Panc1 (cell line): ENCODE data around the gene TP63. TPM values are rescaled to one million over a fixed set of nuclear protein-coding genes. Genes with fewer than 3 reads are reported as not detected.

ENCODE experiments used
- ATAC-seq: fragments of 200-7000 bp; cut with Tn5 transposase; 2 replicates; pipeline ENCODE4 v1.9.1; 2020; ENCODE audit warnings: mild to moderate bottlenecking, moderate library complexity
- BruUV-seq: library from RNA; stranded (reverse); fragments of 400-500 nt; replicated peaks from 2 replicates; lab custom pipeline; 2021; lab: Mats Ljungman, UMichigan
- CTCF ChIA-PET: fragments of 300-600 bp; sonication (Branson Sonifier 250); formaldehyde crosslinking; loops from one replicate; lab custom pipeline; 2022; ENCODE audit warnings: antibody characterized with exemption; lab: Charles Lee
- POLR2A ChIA-PET: fragments of 300-600 bp; sonication (Branson Sonifier 250); formaldehyde crosslinking; loops from one replicate; lab custom pipeline; 2022; ENCODE audit warnings: antibody characterized with exemption; lab: Charles Lee
- DNase-seq: peaks from one replicate; pipeline ENCODE4 v3.0.0-alpha.2; 2010; ENCODE audit warnings: low read depth, low spot score
- H3K27ac ChIP-seq: 2 replicates; pipeline ENCODE4 v1.5.1; 2011; ENCODE audit warnings: mild to moderate bottlenecking, low read length, inconsistent platforms
- H3K27me3 ChIP-seq: fragments of 200-500 bp; sonication (Bioruptor generic); 2 replicates; pipeline ENCODE4 v1.6.0; 2014; ENCODE audit warnings: low read length, inconsistent platforms; ENCODE audit not compliant: control insufficient read depth, insufficient read depth
- H3K36me3 ChIP-seq: fragments of 200-500 bp; sonication (Bioruptor generic); 2 replicates; pipeline ENCODE4 v1.5.1; 2014; ENCODE audit warnings: inconsistent platforms, mild to moderate bottlenecking, low read length, moderate library complexity; ENCODE audit not compliant: control insufficient read depth, insufficient read depth
- H3K4me1 ChIP-seq: 2 replicates; pipeline ENCODE4 v1.5.1; 2011; ENCODE audit warnings: inconsistent platforms, mild to moderate bottlenecking, low read length, moderate library complexity; ENCODE audit not compliant: control insufficient read depth, insufficient read depth
- H3K4me3 ChIP-seq, 2 experiments: 2 replicates each; pipeline ENCODE4 v1.5.1; 2011 to 2012; ENCODE audit warnings: low read depth in 2 of 2, low read length in 2 of 2, mild to moderate bottlenecking in 2 of 2, inconsistent platforms in 1 of 2, moderate library complexity in 1 of 2
- H3K9me3 ChIP-seq: fragments of 200-500 bp; sonication (Bioruptor generic); 2 replicates; pipeline ENCODE4 v1.5.1; 2014; ENCODE audit warnings: low read depth, mild to moderate bottlenecking, inconsistent platforms, low read length, moderate library complexity; ENCODE audit not compliant: control insufficient read depth, insufficient read depth
- CTCF ChIP-seq: fragments of 450-650 bp; IDR thresholded peaks from 2 replicates; pipeline ENCODE4 v1.5.1; 2017; ENCODE audit warnings: mild to moderate bottlenecking
- POLR2AphosphoS5 ChIP-seq: IDR thresholded peaks from 2 replicates; pipeline ENCODE4 v1.6.1; 2012; ENCODE audit warnings: mild to moderate bottlenecking, low read depth, low read length, moderate library complexity
- REST ChIP-seq, 2 experiments: IDR thresholded peaks; 2 replicates each; pipeline ENCODE4 v1.6.1; 2011 to 2012; ENCODE audit warnings: low read depth in 2 of 2, control low read depth in 1 of 2, low read length in 1 of 2, mild to moderate bottlenecking in 1 of 2, moderate library complexity in 1 of 2; ENCODE audit not compliant: insufficient read depth in 1 of 2
- SIN3A ChIP-seq: IDR thresholded peaks from 2 replicates; pipeline ENCODE4 v1.6.1; 2012; ENCODE audit warnings: low read depth, mild to moderate bottlenecking, low read length, moderate library complexity, borderline replicate concordance; ENCODE audit not compliant: insufficient read depth
- TCF7L2 ChIP-seq: IDR thresholded peaks from 2 replicates; pipeline ENCODE4 v1.6.1; 2011; ENCODE audit warnings: mild to moderate bottlenecking, low read depth, low read length, inconsistent platforms
- in situ Hi-C: cut with HindIII; loops from 2 replicates; pipeline ENCODE4 v1.10.0; 2016; ENCODE audit warnings: low sequenced_read_pairs, low pct_unique_long_range_greater_than_20kb
- intact Hi-C: fragments of 100-400 bp; cut with micrococcal nuclease; formaldehyde crosslinking; loops from one replicate; pipeline ENCODE4 v1.10.0; 2022; ENCODE audit not compliant: unreplicated experiment
- total RNA-seq: library from RNA; stranded (reverse); gene quantifications from one replicate; pipeline ENCODE4 v1.2.1, GENCODE V29; 2021; ENCODE audit not compliant: unreplicated experiment

TP63 gene
- total RNA-seq, 1 experiment from 2014 or later, result 0.51 TPM

DNA sequence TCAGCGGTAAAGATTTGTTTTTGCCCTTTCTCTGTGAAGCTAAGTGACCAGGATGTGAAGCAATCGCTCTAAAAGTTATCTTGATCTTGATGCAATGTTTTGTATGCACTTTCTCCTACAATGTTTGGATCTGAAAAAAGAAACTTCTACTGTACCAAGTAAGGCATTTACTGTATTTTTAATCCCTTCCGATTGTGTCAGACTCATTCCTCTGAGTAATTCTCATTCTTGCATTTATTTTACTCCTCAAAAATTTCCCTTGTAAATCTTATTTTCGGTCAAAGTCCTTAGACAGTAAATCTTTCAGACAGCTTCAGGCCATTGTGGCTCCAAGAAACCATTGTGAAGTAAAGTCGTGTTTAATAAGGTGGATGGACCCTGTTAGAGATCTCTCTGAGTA lies 141.9 kb downstream of the TP63 start:
- ATAC-seq (no peak), DNase-seq (no peak)
- Histone ChIP-seq H3K27me3 (no peaks in the 10 kb centered on the region), H3K27ac (no peak overlapping the region), H3K9me3 (no peaks in the 10 kb centered on the region), H3K4me3 (peak overlapping the region in 1 of 2 experiments; percentile 16; a peak in 1 of 4 replicates), H3K4me1 (peaks cover 5% of the 10 kb centered on the region; the same call in 1 of the 2 replicates), H3K36me3 (no peaks in the 10 kb centered on the region)
- BruUV-seq, result no TSS peak
- TF ChIP-seq TCF7L2, result no peak
- CTCF ChIA-PET, result interaction anchor here (1.0 kb wide), 1 partner anchor 61 kb away, joined by 3 read pairs; no protein-coding TSS in a partner anchor
- POLR2A ChIA-PET, result no interaction called here
- intact Hi-C loops (no loop called here), in situ Hi-C loops (no loop called here)

GRCh38 chr3:189776149-189776824 lies 145.1 kb downstream of the TP63 start:
- ChIA-PET POLR2A (no interaction called here), CTCF (no interaction called here)
- in situ Hi-C loops, result no loop called here
- no peaks in the 10 kb centered on the region for H3K9me3 ChIP-seq
- H3K27ac ChIP-seq, result no peak overlapping the region
- peaks cover 5% of the 10 kb centered on the region; the same call in 1 of the 2 replicates for H3K4me1 ChIP-seq
- no peaks in the 10 kb centered on the region for H3K36me3 ChIP-seq
- ATAC-seq (no peak), DNase-seq (no peak)
- intact Hi-C loops, result no loop called here
- no peak overlapping the region for H3K4me3 ChIP-seq
- no peaks in the 10 kb centered on the region for H3K27me3 ChIP-seq
- TF ChIP-seq CTCF (no peak), REST (IDR thresholded peaks at IDR 0.05; ENCODE audit: insufficient read depth in 1 of 2, low read depth in 2 of 2, low read length in 1 of 2) (no peak), SIN3A (no peak), POLR2AphosphoS5 (no peak), TCF7L2 (no peak)
- BruUV-seq, result no TSS peak

- TF ChIP-seq REST (IDR thresholded peaks at IDR 0.05; ENCODE audit: insufficient read depth in 1 of 2, low read depth in 2 of 2, low read length in 1 of 2) (no peak), TCF7L2 (no peak)
- intact Hi-C loops (no loop called here), in situ Hi-C loops (no loop called here)
- H3K4me1 ChIP-seq, result no peaks in the 10 kb centered on the region
- no TSS peak for BruUV-seq
- H3K27ac ChIP-seq, result no peak overlapping the region
- ATAC-seq, result no peak
- H3K9me3 ChIP-seq, result no peaks in the 10 kb centered on the region
- H3K4me3 ChIP-seq, result no peak overlapping the region
- ChIA-PET CTCF (no interaction called here), POLR2A (no interaction called here)
- H3K36me3 ChIP-seq, result no peaks in the 10 kb centered on the region
- H3K27me3 ChIP-seq, result no peaks in the 10 kb centered on the region
- no peak for DNase-seq
These were observed 147.3 kb downstream of the TP63 start for GRCh38 chr3:189778340-189778950.
